ENCODE data around the gene RAB3IL1.

The RAB3IL1 gene

DNA sequence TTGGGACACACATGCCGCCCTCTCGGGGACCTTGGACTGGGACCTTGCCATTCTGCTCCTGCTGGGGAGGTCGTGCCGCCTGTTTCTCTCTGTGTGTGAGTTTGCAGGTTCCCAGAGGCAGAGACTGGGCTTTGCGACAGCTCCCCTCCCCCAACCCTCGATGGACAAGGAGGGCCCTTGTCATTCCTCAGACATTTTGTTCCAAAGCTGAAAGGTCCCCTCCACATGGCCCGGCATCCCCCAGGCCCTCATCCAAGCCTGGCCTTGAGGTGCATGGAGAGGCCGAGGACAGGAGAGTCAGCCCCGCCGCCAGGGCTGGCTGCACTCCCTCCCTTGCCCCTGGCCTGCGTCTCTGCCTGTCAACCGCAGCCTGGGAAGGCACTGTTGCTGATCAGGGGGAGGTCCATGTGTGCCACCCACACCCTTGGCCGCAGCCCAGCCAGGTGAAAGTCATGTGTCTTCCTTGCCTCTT lies 63.6 kb downstream of the RAB3IL1 start:
- Histone ChIP-seq H3K27ac (ENCODE audit: extremely low read depth, low read depth, low read length) (no peak overlapping the region), H3K4me1 (ENCODE audit: control insufficient read depth, insufficient read depth, low read length) (no peaks in the 10 kb centered on the region), H3K9me3 (ENCODE audit: control insufficient read depth, insufficient read depth, low read depth, low read length) (no peaks in the 10 kb centered on the region), H3K4me3 (ENCODE audit: low read depth, low read length) (no peak overlapping the region), H3K36me3 (ENCODE audit: control insufficient read depth in 2 of 2, insufficient read depth in 1 of 2, low read length in 2 of 2) (peaks cover 0 to 14% of the 10 kb centered on the region in 2 experiments; a peak in 2 of 3 replicates)
- TF ChIP-seq ZNF350 (tag by site-specific recombination; IDR thresholded peaks at IDR 0.05): no peak
- ChIA-PET POLR2A (no interaction called here), CTCF (interaction anchor here (0.6 to 1.1 kb wide), 3 partner anchors 44 to 228 kb away, joined by 3 to 9 read pairs (median 3); no protein-coding TSS in a partner anchor)

DNA sequence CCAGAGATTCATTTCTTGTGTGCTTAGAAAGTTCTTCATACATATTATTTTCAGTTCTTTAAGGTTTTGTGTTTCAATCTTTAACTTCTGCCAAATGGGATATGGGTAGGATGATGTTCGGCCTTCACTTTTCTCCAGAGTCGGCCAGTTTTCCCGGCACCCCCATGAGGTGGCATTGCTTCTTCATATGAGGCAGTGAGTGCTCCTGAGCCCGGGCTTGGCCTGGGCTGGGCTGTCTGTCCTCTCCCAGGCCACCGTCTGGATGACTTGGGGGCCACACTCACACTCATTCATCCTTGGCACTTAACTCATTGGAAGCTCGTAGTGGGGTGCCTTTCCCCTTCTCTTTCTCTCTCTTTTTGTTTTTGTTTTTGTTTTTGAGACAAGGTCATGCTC lies 65.5 kb downstream of the RAB3IL1 start:
- Histone ChIP-seq H3K36me3 (ENCODE audit: control insufficient read depth in 2 of 2, insufficient read depth in 1 of 2, low read length in 2 of 2) (peaks cover 11 to 19% of the 10 kb centered on the region in 2 experiments), H3K4me1 (ENCODE audit: control insufficient read depth, insufficient read depth, low read length) (no peaks in the 10 kb centered on the region), H3K4me3 (ENCODE audit: low read depth, low read length) (no peak overlapping the region), H3K27ac (ENCODE audit: extremely low read depth, low read depth, low read length) (no peak overlapping the region), H3K9me3 (ENCODE audit: control insufficient read depth, insufficient read depth, low read depth, low read length) (no peaks in the 10 kb centered on the region)
- no peak for TF ChIP-seq ZNF112 (tag by site-specific recombination; IDR thresholded peaks at IDR 0.05)
- CTCF ChIA-PET: no interaction called here
- POLR2A ChIA-PET: no interaction called here

DNA sequence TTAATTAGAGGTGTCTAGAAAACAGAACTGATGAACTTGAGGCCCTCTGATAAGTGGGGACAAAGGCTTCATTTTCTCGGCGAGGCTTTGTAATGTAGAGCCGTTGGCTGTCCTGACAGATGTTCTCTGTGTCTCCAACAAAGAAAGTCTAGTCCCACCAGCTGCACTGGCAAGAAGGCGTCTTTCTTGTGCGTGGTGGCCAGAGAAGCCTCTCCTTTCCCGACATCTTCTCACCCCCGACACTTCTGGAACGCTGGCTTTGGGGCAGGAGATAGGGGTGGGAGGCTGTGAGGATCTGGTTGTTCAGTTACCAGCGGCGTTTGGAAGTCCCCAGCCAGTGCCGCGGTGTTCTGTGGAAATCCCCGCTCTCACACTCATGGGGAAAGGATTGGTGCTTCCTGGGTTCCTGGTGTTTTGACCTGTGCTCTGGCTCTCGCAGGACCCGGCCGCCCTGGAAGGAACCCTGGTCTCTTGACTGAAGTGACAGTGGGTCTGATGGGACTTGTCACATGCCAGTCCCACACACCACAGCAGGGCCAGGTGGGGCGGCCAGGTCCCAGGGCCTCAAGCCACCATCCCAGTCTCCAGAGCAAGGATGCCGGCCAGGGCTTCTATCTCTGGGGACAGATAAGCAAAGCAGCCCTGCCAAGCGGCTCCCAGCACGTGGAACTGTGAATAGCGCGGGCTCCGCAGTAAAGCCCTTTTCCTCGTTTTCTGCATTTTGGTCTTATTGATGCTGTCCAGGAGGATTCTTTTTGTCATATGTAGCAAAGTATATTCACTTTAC lies 66.1 kb downstream of the RAB3IL1 start:
- POLR2A ChIA-PET: no interaction called here
- no peaks in the 10 kb centered on the region for H3K4me1 ChIP-seq (ENCODE audit: control insufficient read depth, insufficient read depth, low read length)
- CTCF ChIA-PET: interaction anchor here (0.7 kb wide), 1 partner anchor 231 kb away, joined by 3 read pairs; no protein-coding TSS in a partner anchor
- H3K9me3 ChIP-seq (ENCODE audit: control insufficient read depth, insufficient read depth, low read depth, low read length): no peaks in the 10 kb centered on the region
- peaks cover 11 to 21% of the 10 kb centered on the region in 2 experiments for H3K36me3 ChIP-seq (ENCODE audit: control insufficient read depth in 2 of 2, insufficient read depth in 1 of 2, low read length in 2 of 2)
- TF ChIP-seq KLF8 (tag by site-specific recombination; IDR thresholded peaks at IDR 0.05): no peak
- TF ChIP-seq KLF10 (tag by site-specific recombination; IDR thresholded peaks at IDR 0.05): no peak
- no peak for TF ChIP-seq SCRT2 (tag by site-specific recombination; IDR thresholded peaks at IDR 0.05)
- no peak for TF ChIP-seq ZNF221 (tag by site-specific recombination; IDR thresholded peaks at IDR 0.05; ENCODE audit: borderline replicate concordance)
- TF ChIP-seq, protein P1, sequence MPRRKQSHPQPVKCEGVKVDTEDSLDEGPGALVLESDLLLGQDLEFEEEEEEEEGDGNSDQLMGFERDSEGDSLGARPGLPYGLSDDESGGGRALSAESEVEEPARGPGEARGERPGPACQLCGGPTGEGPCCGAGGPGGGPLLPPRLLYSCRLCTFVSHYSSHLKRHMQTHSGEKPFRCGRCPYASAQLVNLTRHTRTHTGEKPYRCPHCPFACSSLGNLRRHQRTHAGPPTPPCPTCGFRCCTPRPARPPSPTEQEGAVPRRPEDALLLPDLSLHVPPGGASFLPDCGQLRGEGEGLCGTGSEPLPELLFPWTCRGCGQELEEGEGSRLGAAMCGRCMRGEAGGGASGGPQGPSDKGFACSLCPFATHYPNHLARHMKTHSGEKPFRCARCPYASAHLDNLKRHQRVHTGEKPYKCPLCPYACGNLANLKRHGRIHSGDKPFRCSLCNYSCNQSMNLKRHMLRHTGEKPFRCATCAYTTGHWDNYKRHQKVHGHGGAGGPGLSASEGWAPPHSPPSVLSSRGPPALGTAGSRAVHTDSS (tag by site-specific recombination; IDR thresholded peaks at IDR 0.05): no peak
- no peak for TF ChIP-seq KLF16 (tag by site-specific recombination; IDR thresholded peaks at IDR 0.05)
- no peak for TF ChIP-seq ZNF214 (tag by site-specific recombination; IDR thresholded peaks at IDR 0.05; ENCODE audit: borderline replicate concordance)
- TF ChIP-seq ZNF366 (tag by site-specific recombination; conservative IDR thresholded peaks at IDR 0.05): no peak
- TF ChIP-seq, protein P2, sequence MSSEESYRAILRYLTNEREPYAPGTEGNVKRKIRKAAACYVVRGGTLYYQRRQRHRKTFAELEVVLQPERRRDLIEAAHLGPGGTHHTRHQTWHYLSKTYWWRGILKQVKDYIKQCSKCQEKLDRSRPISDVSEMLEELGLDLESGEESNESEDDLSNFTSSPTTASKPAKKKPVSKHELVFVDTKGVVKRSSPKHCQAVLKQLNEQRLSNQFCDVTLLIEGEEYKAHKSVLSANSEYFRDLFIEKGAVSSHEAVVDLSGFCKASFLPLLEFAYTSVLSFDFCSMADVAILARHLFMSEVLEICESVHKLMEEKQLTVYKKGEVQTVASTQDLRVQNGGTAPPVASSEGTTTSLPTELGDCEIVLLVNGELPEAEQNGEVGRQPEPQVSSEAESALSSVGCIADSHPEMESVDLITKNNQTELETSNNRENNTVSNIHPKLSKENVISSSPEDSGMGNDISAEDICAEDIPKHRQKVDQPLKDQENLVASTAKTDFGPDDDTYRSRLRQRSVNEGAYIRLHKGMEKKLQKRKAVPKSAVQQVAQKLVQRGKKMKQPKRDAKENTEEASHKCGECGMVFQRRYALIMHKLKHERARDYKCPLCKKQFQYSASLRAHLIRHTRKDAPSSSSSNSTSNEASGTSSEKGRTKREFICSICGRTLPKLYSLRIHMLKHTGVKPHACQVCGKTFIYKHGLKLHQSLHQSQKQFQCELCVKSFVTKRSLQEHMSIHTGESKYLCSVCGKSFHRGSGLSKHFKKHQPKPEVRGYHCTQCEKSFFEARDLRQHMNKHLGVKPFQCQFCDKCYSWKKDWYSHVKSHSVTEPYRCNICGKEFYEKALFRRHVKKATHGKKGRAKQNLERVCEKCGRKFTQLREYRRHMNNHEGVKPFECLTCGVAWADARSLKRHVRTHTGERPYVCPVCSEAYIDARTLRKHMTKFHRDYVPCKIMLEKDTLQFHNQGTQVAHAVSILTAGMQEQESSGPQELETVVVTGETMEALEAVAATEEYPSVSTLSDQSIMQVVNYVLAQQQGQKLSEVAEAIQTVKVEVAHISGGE (tag by site-specific recombination; conservative IDR thresholded peaks at IDR 0.05; ENCODE audit: low read depth): no peak
- TF ChIP-seq ZNF701 (tag by site-specific recombination; IDR thresholded peaks at IDR 0.05): no peak
- TF ChIP-seq ZNF350 (tag by site-specific recombination; IDR thresholded peaks at IDR 0.05): no peak
- no peak for TF ChIP-seq MEIS1 (CRISPR knock-in tag; IDR thresholded peaks at IDR 0.05; ENCODE audit: borderline replicate concordance)
- TF ChIP-seq, protein P3, sequence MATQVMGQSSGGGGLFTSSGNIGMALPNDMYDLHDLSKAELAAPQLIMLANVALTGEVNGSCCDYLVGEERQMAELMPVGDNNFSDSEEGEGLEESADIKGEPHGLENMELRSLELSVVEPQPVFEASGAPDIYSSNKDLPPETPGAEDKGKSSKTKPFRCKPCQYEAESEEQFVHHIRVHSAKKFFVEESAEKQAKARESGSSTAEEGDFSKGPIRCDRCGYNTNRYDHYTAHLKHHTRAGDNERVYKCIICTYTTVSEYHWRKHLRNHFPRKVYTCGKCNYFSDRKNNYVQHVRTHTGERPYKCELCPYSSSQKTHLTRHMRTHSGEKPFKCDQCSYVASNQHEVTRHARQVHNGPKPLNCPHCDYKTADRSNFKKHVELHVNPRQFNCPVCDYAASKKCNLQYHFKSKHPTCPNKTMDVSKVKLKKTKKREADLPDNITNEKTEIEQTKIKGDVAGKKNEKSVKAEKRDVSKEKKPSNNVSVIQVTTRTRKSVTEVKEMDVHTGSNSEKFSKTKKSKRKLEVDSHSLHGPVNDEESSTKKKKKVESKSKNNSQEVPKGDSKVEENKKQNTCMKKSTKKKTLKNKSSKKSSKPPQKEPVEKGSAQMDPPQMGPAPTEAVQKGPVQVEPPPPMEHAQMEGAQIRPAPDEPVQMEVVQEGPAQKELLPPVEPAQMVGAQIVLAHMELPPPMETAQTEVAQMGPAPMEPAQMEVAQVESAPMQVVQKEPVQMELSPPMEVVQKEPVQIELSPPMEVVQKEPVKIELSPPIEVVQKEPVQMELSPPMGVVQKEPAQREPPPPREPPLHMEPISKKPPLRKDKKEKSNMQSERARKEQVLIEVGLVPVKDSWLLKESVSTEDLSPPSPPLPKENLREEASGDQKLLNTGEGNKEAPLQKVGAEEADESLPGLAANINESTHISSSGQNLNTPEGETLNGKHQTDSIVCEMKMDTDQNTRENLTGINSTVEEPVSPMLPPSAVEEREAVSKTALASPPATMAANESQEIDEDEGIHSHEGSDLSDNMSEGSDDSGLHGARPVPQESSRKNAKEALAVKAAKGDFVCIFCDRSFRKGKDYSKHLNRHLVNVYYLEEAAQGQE (tag by site-specific recombination; IDR thresholded peaks at IDR 0.05): no peak
- no peak overlapping the region for H3K4me3 ChIP-seq (ENCODE audit: low read depth, low read length)
- no peak overlapping the region for H3K27ac ChIP-seq (ENCODE audit: extremely low read depth, low read depth, low read length)
